PC-3 (cell line): ENCODE measurements around the gene GRPR.

ENCODE experiments used
- EZH2 ChIP-seq: fragments of 300-600 bp; sonication (generic); IDR thresholded peaks from one replicate; pipeline ENCODE4 v1.6.1; 2017; ENCODE audit warnings: antibody characterized with exemption, mild to moderate bottlenecking, low read length; ENCODE audit not compliant: unreplicated experiment
- TF ChIP-seq, protein P1 (sequence below): fragments of 300-600 bp; sonication (generic); conservative IDR thresholded peaks from 2 replicates; pipeline ENCODE4 v1.5.1; 2017; ENCODE audit warnings: antibody characterized with exemption, low read depth, mild to moderate bottlenecking, low read length

DNA sequence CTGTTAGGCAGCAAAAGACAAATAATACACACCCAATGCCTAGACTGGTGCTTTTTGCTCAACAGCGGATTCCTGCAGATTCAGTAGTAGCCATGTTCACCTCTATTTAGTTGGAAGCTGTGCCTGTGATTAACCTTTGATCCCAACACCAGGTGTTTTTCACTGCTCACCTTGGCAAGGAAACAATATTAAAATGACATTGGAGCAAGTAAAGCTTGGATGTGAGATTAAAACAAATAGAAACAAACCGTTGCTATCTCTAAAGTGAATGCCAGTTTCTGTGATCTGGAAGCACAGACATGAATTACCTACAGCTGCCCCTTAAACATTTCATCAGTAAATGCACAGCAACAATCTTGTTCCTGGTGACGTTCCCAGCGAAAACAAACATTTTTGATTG lies 79.6 kb downstream of the GRPR start:
- TF ChIP-seq, protein P1, sequence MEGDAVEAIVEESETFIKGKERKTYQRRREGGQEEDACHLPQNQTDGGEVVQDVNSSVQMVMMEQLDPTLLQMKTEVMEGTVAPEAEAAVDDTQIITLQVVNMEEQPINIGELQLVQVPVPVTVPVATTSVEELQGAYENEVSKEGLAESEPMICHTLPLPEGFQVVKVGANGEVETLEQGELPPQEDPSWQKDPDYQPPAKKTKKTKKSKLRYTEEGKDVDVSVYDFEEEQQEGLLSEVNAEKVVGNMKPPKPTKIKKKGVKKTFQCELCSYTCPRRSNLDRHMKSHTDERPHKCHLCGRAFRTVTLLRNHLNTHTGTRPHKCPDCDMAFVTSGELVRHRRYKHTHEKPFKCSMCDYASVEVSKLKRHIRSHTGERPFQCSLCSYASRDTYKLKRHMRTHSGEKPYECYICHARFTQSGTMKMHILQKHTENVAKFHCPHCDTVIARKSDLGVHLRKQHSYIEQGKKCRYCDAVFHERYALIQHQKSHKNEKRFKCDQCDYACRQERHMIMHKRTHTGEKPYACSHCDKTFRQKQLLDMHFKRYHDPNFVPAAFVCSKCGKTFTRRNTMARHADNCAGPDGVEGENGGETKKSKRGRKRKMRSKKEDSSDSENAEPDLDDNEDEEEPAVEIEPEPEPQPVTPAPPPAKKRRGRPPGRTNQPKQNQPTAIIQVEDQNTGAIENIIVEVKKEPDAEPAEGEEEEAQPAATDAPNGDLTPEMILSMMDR: no peak
- TF ChIP-seq EZH2: no peak
